ENCODE measurements around the gene RTN4. TPM values are rescaled to one million over a fixed set of nuclear protein-coding genes. Genes with fewer than 3 reads are reported as not detected.

The RTN4 gene
- total RNA-seq, 4 donors from 2014 or later: 119 to 205 (median 154) TPM

GRCh38 chr2:54983345-54984220 is 66.7 kb downstream of the RTN4 start:
- no peak for DNase-seq
- Histone ChIP-seq H3K4me3 (no peak overlapping the region), H3K27me3 (no peaks in the 10 kb centered on the region), H3K4me1 (peaks cover 6 to 11% of the 10 kb centered on the region in 2 donors), H3K36me3 (no peaks in the 10 kb centered on the region), H3K27ac (no peak overlapping the region), H3K9me3 (no peaks in the 10 kb centered on the region)
- TF ChIP-seq POLR2A (IDR thresholded peaks at IDR 0.05) (no peak), CTCF (IDR thresholded peaks at IDR 0.05) (no peak)
- intact Hi-C loops (cut with DNase I; ENCODE audit: low total_unique reads): no loop called here

GRCh38 chr2:54981385-54981784 is 68.9 kb downstream of the RTN4 start:
- no peaks in the 10 kb centered on the region for H3K36me3 ChIP-seq
- intact Hi-C loops (cut with DNase I; ENCODE audit: low total_unique reads): no loop called here
- no peak overlapping the region for H3K27ac ChIP-seq
- no peaks in the 10 kb centered on the region for H3K9me3 ChIP-seq
- no peak for DNase-seq
- peaks cover 7 to 11% of the 10 kb centered on the region in 2 donors for H3K4me1 ChIP-seq
- H3K27me3 ChIP-seq: no peaks in the 10 kb centered on the region
- TF ChIP-seq CTCF (IDR thresholded peaks at IDR 0.05) (no peak), POLR2A (IDR thresholded peaks at IDR 0.05) (no peak)
- no peak overlapping the region for H3K4me3 ChIP-seq

- Histone ChIP-seq H3K4me1 (peaks cover 0 to 12% of the 10 kb centered on the region in 2 donors), H3K27ac (no peak overlapping the region), H3K4me3 (no peak overlapping the region), H3K36me3 (no peaks in the 10 kb centered on the region), H3K27me3 (no peaks in the 10 kb centered on the region), H3K9me3 (no peaks in the 10 kb centered on the region)
- DNase-seq: no peak
- intact Hi-C loops (cut with DNase I; ENCODE audit: low total_unique reads): no loop called here
- TF ChIP-seq POLR2A (IDR thresholded peaks at IDR 0.05) (no peak), CTCF (IDR thresholded peaks at IDR 0.05) (no peak)
Observed at GRCh38 chr2:54979321-54980044, 70.8 kb downstream of the RTN4 start.

- intact Hi-C loops (cut with DNase I; ENCODE audit: low total_unique reads): no loop called here
- H3K4me3 ChIP-seq: no peak overlapping the region
- H3K4me1 ChIP-seq: peaks cover 0 to 10% of the 10 kb centered on the region in 2 donors
- H3K9me3 ChIP-seq: no peaks in the 10 kb centered on the region
- H3K27ac ChIP-seq: peak overlapping the region; percentile 35 to 60
- no peak for DNase-seq
- no peaks in the 10 kb centered on the region for H3K36me3 ChIP-seq
- TF ChIP-seq POLR2A (IDR thresholded peaks at IDR 0.05): no peak
- TF ChIP-seq CTCF (IDR thresholded peaks at IDR 0.05): no peak
- no peaks in the 10 kb centered on the region for H3K27me3 ChIP-seq
Observed at GRCh38 chr2:54977149-54977548, 73.1 kb downstream of the RTN4 start.

All from uterus (tissue), 4 donors.